ENCODE results near the gene SEC16A. TPM values are rescaled to one million over a fixed set of nuclear protein-coding genes. Genes with fewer than 3 reads are reported as not detected.

Gene SEC16A
- total RNA-seq, 4 donors from 2014 or later: 63.5 to 80.8 (median 74.6) TPM

- TF ChIP-seq POLR2A (IDR thresholded peaks at IDR 0.05): peak in 1 of 2 donors; percentile 18
- TF ChIP-seq, protein P1, sequence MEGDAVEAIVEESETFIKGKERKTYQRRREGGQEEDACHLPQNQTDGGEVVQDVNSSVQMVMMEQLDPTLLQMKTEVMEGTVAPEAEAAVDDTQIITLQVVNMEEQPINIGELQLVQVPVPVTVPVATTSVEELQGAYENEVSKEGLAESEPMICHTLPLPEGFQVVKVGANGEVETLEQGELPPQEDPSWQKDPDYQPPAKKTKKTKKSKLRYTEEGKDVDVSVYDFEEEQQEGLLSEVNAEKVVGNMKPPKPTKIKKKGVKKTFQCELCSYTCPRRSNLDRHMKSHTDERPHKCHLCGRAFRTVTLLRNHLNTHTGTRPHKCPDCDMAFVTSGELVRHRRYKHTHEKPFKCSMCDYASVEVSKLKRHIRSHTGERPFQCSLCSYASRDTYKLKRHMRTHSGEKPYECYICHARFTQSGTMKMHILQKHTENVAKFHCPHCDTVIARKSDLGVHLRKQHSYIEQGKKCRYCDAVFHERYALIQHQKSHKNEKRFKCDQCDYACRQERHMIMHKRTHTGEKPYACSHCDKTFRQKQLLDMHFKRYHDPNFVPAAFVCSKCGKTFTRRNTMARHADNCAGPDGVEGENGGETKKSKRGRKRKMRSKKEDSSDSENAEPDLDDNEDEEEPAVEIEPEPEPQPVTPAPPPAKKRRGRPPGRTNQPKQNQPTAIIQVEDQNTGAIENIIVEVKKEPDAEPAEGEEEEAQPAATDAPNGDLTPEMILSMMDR (IDR thresholded peaks at IDR 0.05): no peak
- Histone ChIP-seq H3K36me3 (peaks cover 0 to 45% (median 0%) of the 10 kb centered on the region in 3 donors), H3K27me3 (no peaks in the 10 kb centered on the region), H3K9me3 (no peaks in the 10 kb centered on the region), H3K4me1 (peaks cover 5 to 56% (median 12%) of the 10 kb centered on the region in 4 donors), H3K27ac (peak overlapping the region in 3 of 4 donors; percentile 62 to 80 (median 65)), H3K4me3 (peak overlapping the region in 1 of 4 donors; percentile 8)
- DNase-seq: peak in 2 of 3 donors; percentile 86 to 88
Observed at GRCh38 chr9:136520053-136520540, 37.3 kb upstream of the SEC16A start.

GRCh38 chr9:136519263-136520052 lies 36.6 kb upstream of the SEC16A start:
- no peak for DNase-seq
- Histone ChIP-seq H3K4me1 (peaks cover 5 to 54% (median 12%) of the 10 kb centered on the region in 4 donors), H3K36me3 (peaks cover 0 to 52% (median 0%) of the 10 kb centered on the region in 3 donors), H3K9me3 (no peaks in the 10 kb centered on the region), H3K27me3 (no peaks in the 10 kb centered on the region), H3K4me3 (no peak overlapping the region), H3K27ac (peak overlapping the region in 3 of 4 donors; percentile 34 to 80 (median 65))
- no peak for TF ChIP-seq POLR2A (IDR thresholded peaks at IDR 0.05)
- TF ChIP-seq, protein P1 (IDR thresholded peaks at IDR 0.05): peak in 1 of 6 experiments; percentile 4

DNA sequence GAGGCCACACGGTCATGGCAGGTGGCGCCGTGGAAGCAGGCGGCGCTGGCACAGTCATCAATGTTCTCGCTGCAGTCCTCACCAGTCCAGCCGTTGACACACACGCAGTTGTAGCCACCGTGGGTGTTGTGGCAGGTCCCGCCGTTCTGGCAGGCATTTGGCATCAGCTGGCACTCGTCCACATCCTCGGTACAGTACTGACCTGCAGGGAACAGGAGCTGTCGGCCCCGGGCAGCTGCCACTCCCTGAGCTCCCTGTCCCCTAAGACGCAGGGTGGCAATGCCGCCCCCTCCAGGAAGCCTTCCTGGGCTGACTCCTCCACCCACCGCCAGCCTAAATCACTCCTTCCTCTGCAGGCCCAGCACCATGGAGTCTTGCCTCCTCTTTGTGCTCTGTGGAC lies 35.8 kb upstream of the SEC16A start:
- Histone ChIP-seq H3K36me3 (peaks cover 0 to 60% (median 0%) of the 10 kb centered on the region in 3 donors), H3K4me1 (peaks cover 5 to 47% (median 12%) of the 10 kb centered on the region in 4 donors), H3K9me3 (no peaks in the 10 kb centered on the region), H3K27ac (no peak overlapping the region), H3K4me3 (no peak overlapping the region), H3K27me3 (no peaks in the 10 kb centered on the region)
- no peak for DNase-seq
- TF ChIP-seq POLR2A (IDR thresholded peaks at IDR 0.05): no peak
- TF ChIP-seq, protein P1 (IDR thresholded peaks at IDR 0.05): no peak

DNA sequence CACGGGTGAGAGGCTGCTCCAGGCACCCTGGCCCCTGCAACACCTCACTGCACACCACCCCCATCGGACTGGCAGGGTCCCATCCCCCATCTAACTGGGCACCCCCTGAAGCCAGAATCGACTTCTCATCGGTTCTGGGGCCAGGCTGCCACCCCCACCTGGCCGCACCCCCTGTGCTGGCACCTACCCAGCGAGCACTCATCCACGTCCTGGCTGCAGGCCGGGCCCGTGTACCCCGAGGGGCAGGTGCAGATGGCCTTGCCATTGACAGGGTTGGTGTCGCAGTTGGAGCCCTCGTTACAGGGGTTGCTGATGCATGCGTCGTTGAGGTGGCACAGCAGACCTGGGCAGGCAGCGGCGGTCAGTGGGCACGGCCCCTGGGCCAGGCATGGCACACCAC lies 35.1 kb upstream of the SEC16A start:
- no peak for TF ChIP-seq POLR2A (IDR thresholded peaks at IDR 0.05)
- TF ChIP-seq, protein P1 (IDR thresholded peaks at IDR 0.05): no peak
- DNase-seq: no peak
- Histone ChIP-seq H3K4me1 (peaks cover 5 to 42% (median 12%) of the 10 kb centered on the region in 4 donors), H3K36me3 (peaks cover 0 to 66% (median 0%) of the 10 kb centered on the region in 3 donors), H3K27ac (no peak overlapping the region), H3K9me3 (no peaks in the 10 kb centered on the region), H3K4me3 (no peak overlapping the region), H3K27me3 (no peaks in the 10 kb centered on the region)

DNA sequence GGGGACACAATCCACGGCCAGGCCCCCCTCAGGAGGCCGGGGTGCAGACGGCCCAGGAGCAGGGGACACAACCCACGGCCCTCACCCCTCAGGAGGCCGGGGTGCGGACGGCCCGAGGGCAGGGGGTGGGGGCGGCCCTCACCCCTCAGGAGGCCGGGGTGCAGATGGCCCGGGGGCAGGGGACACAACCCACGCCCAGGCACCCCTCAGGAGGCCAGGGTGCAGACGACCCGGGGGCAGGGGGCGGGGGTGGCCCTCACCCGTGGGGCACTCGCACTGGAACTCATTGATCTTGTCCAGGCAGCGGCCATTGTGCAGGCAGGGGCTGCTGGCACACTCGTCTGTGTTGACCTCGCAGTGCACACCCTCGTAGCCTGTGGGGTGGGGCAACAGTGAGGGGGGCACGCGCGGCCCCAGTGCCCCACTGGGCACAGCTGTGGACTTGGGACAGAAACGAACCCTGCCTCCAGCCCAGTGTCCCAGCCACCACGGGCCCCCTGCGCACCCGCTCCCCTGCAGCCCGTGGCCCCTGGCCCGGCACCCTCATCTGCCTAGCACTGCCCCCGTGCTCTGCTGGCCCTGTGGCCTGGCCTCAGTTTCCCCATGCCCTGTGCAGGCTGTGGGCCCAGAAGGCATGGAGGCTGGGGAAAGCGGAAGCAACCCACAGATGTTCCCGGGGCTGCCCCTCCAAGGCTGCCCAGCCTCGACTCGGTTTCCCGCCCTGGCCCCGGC lies 34.3 kb upstream of the SEC16A start:
- H3K9me3 ChIP-seq: no peaks in the 10 kb centered on the region
- H3K4me3 ChIP-seq: no peak overlapping the region
- TF ChIP-seq, protein P1 (IDR thresholded peaks at IDR 0.05): no peak
- TF ChIP-seq POLR2A (IDR thresholded peaks at IDR 0.05): no peak
- H3K36me3 ChIP-seq: peaks cover 0 to 71% (median 0%) of the 10 kb centered on the region in 3 donors
- DNase-seq: no peak
- peaks cover 5 to 34% (median 11%) of the 10 kb centered on the region in 4 donors for H3K4me1 ChIP-seq
- no peaks in the 10 kb centered on the region for H3K27me3 ChIP-seq
- no peak overlapping the region for H3K27ac ChIP-seq

Measured in Peyer's patch (tissue), 4 donors.